Measurements from ENCODE around the gene ARAP3. TPM values are rescaled to one million over a fixed set of nuclear protein-coding genes. Genes with fewer than 3 reads are reported as not detected.

Gene ARAP3
- total and polyA plus RNA-seq, 4 experiments from 2014 or later: 0.73 to 16.4 (median 14.7) TPM; not detected in 1

GRCh38 chr5:141692533-141692888 lies 10.5 kb upstream of the ARAP3 start:
- no peak for DNase-seq
- intact Hi-C loops (cut with micrococcal nuclease): loop anchor here (1.0 to 2.0 kb wide), 9 partner anchors 10 to 1007 kb away; partner anchors contain the start of gene DELE1

GRCh38 chr5:141691867-141692532 lies 10.0 kb upstream of the ARAP3 start:
- Mint-ChIP-seq H3K9me3 (no peaks in the 10 kb centered on the region), H3K4me1 (peaks cover 20 to 31% (median 24%) of the 10 kb centered on the region in 4 donors), H3K27ac (peak overlapping the region in 6 of 7 donors; percentile 36 to 85 (median 66)), H3K36me3 (no peaks in the 10 kb centered on the region), H3K4me3 (peak overlapping the region; percentile 72 to 89 (median 82)), H3K27me3 (peaks cover 4% of the 10 kb centered on the region in 2 donors)
- POLR2A ChIA-PET (ENCODE audit: partially characterized antibody): interaction anchor here (0.7 to 3.8 kb wide), 16 partner anchors 9 to 456 kb away, joined by 3 to 103 read pairs (median 11); partner anchors contain the start of genes ARAP3, DELE1, GNPDA1 and PCDH1
- peak; percentile 76 to 83 (median 76) for DNase-seq
- no peak overlapping the region for H3K27ac ChIP-seq (ENCODE audit: low read depth, low read length)
- H3K36me3 ChIP-seq (ENCODE audit: insufficient read depth, low read length): no peaks in the 10 kb centered on the region
- peaks cover 22% of the 10 kb centered on the region for H3K4me1 ChIP-seq (ENCODE audit: insufficient read depth, low read length)
- CTCF ChIA-PET (ENCODE audit: partially characterized antibody): interaction anchor here (0.7 to 9.2 kb wide), 60 partner anchors 10 to 854 kb away, joined by 3 to 250 read pairs (median 6); partner anchors contain the start of genes ARAP3, DELE1, FCHSD1 and GNPDA1
- intact Hi-C loops (cut with micrococcal nuclease): loop anchor here (1.0 to 2.0 kb wide), 9 partner anchors 10 to 1007 kb away; partner anchors contain the start of gene DELE1
- H3K4me3 ChIP-seq (ENCODE audit: low read length in 2 of 2): peak overlapping the region; percentile 31 to 76
- no peaks in the 10 kb centered on the region for H3K27me3 ChIP-seq (ENCODE audit: insufficient read depth, low read length)
- no peaks in the 10 kb centered on the region for H3K9me3 ChIP-seq (ENCODE audit: control insufficient read depth in 1 of 2, low read length in 2 of 2)

More at GRCh38 chr5:141692533-141692888, 10.5 kb upstream of the ARAP3 start:
- CTCF ChIA-PET (ENCODE audit: partially characterized antibody): interaction anchor here (0.9 to 9.2 kb wide), 45 partner anchors 10 to 1020 kb away, joined by 3 to 250 read pairs (median 8); partner anchors contain the start of genes ARAP3, DELE1, FCHSD1 and GNPDA1
- Mint-ChIP-seq H3K4me3 (peak overlapping the region; percentile 72 to 89 (median 82)), H3K9me3 (no peaks in the 10 kb centered on the region), H3K4me1 (peaks cover 20 to 31% (median 24%) of the 10 kb centered on the region in 4 donors), H3K36me3 (no peaks in the 10 kb centered on the region), H3K27me3 (peaks cover 4% of the 10 kb centered on the region in 2 donors), H3K27ac (peak overlapping the region; percentile 36 to 89 (median 85))
- Histone ChIP-seq H3K9me3 (ENCODE audit: control insufficient read depth in 1 of 2, low read length in 2 of 2) (no peaks in the 10 kb centered on the region), H3K27me3 (ENCODE audit: insufficient read depth, low read length) (no peaks in the 10 kb centered on the region), H3K36me3 (ENCODE audit: insufficient read depth, low read length) (no peaks in the 10 kb centered on the region), H3K4me3 (ENCODE audit: low read length in 2 of 2) (peak overlapping the region; percentile 31 to 76), H3K27ac (ENCODE audit: low read depth, low read length) (no peak overlapping the region), H3K4me1 (ENCODE audit: insufficient read depth, low read length) (peaks cover 22% of the 10 kb centered on the region)
- POLR2A ChIA-PET (ENCODE audit: partially characterized antibody): interaction anchor here (0.6 to 3.8 kb wide), 19 partner anchors 10 to 676 kb away, joined by 3 to 103 read pairs (median 7); partner anchors contain the start of genes ARAP3, DELE1, FCHSD1 and NDFIP1

DNA sequence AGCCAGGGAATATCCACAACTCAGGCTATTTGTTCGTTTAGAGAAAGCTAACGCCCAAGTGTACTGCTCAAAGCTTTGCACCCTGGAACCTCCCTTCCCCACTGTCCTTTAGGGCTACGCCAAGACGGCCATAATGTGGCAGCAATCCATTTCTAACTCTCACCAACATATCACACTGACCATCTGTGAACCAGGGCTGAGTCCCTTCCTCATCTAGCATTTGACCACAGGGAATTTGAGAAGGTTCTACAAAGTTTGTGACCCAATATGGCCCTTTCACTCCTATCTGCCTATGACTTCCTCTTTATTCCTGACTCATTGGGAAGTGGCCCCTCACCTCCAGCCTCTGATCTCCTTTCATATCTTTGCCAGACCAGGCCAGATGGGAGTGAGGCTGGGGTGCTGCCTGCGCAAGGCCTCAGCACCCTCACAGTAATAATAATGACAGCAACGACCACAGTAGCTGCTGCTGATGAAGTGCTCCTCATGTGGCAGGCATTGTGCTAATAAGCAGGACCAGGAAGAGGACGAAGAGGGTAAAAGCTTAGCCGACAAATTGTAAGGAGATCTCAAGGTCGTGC lies 9.3 kb upstream of the ARAP3 start:
- no peaks in the 10 kb centered on the region for H3K9me3 ChIP-seq (ENCODE audit: control insufficient read depth in 1 of 2, low read length in 2 of 2)
- peaks cover 22% of the 10 kb centered on the region for H3K4me1 ChIP-seq (ENCODE audit: insufficient read depth, low read length)
- no peaks in the 10 kb centered on the region for H3K36me3 ChIP-seq (ENCODE audit: insufficient read depth, low read length)
- peaks cover 20 to 31% (median 24%) of the 10 kb centered on the region in 4 donors for H3K4me1 Mint-ChIP-seq
- no peak overlapping the region for H3K27ac Mint-ChIP-seq
- no peaks in the 10 kb centered on the region for H3K36me3 Mint-ChIP-seq
- no peaks in the 10 kb centered on the region for H3K27me3 ChIP-seq (ENCODE audit: insufficient read depth, low read length)
- H3K27ac ChIP-seq (ENCODE audit: low read depth, low read length): no peak overlapping the region
- H3K4me3 ChIP-seq (ENCODE audit: low read length in 2 of 2): no peak overlapping the region
- ChIA-PET CTCF (ENCODE audit: partially characterized antibody) (interaction anchor here (0.7 to 9.2 kb wide), 56 partner anchors 9 to 855 kb away, joined by 3 to 250 read pairs (median 6); partner anchors contain the start of genes ARAP3, DELE1, FCHSD1 and GNPDA1), POLR2A (ENCODE audit: partially characterized antibody) (interaction anchor here (0.7 to 3.8 kb wide), 15 partner anchors 9 to 457 kb away, joined by 3 to 103 read pairs (median 13); partner anchors contain the start of genes ARAP3, DELE1, GNPDA1 and PCDH1)
- peak overlapping the region in 2 of 8 donors; percentile 17 to 34 for H3K4me3 Mint-ChIP-seq
- no peak for DNase-seq
- H3K27me3 Mint-ChIP-seq: peaks cover 1 to 4% of the 10 kb centered on the region in 2 donors
- intact Hi-C loops (cut with micrococcal nuclease): no loop called here
- no peaks in the 10 kb centered on the region for H3K9me3 Mint-ChIP-seq

DNA sequence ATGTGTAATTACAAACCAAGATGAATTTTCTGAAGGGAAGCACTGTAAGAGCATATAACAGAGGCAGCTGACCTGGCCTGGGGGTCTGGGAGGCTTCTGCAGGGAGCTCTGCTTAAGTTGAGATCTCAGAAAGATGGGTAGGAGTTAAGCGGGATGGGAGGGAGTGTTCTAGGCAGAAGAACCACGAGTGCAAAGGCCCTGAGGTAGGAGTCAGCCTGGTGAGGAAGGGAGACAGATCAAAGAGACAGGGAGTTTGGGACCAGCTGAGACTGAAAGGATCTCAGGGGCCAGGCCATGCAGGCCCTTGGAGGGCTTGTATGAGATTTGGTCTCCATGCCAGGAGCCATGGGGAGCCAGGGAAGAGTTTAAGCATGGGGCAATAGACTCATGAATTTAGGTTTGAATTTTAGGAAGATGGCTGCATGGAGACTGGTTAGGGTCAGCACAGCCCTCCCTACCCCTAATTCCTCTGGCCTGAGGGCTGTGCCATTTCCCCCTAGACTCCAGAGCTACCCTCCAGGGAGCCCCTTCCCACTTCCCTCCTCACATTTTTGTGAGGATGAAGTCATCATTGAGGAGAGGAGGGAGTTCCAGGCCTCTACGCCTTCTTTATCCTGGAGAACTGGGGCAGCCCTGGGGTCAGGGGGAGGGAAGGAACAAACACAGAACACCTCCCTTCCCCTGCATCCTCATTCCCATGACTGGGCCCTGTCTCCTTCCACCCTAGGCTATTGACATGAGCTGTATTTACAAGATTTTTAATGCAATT lies 4.8 kb upstream of the ARAP3 start:
- intact Hi-C loops (cut with micrococcal nuclease): no loop called here
- H3K27ac Mint-ChIP-seq: no peak overlapping the region
- H3K27me3 Mint-ChIP-seq: peaks cover 0 to 4% of the 10 kb centered on the region in 2 donors
- H3K36me3 ChIP-seq (ENCODE audit: insufficient read depth, low read length): no peaks in the 10 kb centered on the region
- no peak overlapping the region for H3K27ac ChIP-seq (ENCODE audit: low read depth, low read length)
- peaks cover 23% of the 10 kb centered on the region for H3K4me1 ChIP-seq (ENCODE audit: insufficient read depth, low read length)
- peaks cover 9 to 27% (median 18%) of the 10 kb centered on the region in 4 donors for H3K4me1 Mint-ChIP-seq
- no peaks in the 10 kb centered on the region for H3K9me3 ChIP-seq (ENCODE audit: control insufficient read depth in 1 of 2, low read length in 2 of 2)
- H3K4me3 Mint-ChIP-seq: no peak overlapping the region
- DNase-seq: no peak
- POLR2A ChIA-PET (ENCODE audit: partially characterized antibody): no interaction called here
- no peak overlapping the region for H3K4me3 ChIP-seq (ENCODE audit: low read length in 2 of 2)
- H3K36me3 Mint-ChIP-seq: no peaks in the 10 kb centered on the region
- CTCF ChIA-PET (ENCODE audit: partially characterized antibody): interaction anchor here (1.5 to 2.0 kb wide), 2 partner anchors 275 to 282 kb away, joined by 4 to 9 read pairs; partner anchors contain the start of gene RNF14
- H3K9me3 Mint-ChIP-seq: no peaks in the 10 kb centered on the region
- no peaks in the 10 kb centered on the region for H3K27me3 ChIP-seq (ENCODE audit: insufficient read depth, low read length)

DNA sequence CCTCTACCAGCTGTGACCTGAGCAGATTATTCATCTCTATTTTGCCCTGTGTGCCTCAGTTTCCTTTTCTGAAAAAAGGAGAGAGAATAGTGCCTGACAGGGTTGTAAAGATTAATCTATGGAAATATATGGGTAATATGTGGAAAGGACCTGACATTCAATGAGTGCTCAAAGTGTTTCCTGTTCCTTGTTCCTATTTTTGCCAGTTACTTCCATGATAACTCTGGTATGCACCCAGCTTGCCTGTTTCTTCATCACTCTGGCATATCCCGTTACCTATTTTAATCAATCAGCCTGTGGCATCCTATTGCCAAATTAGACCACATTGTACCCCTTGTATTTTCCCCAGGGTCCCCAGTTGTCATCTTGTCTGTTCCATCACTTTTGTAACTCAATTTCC lies 3.6 kb upstream of the ARAP3 start:
- Mint-ChIP-seq H3K36me3 (no peaks in the 10 kb centered on the region), H3K4me3 (no peak overlapping the region), H3K9me3 (no peaks in the 10 kb centered on the region), H3K27ac (no peak overlapping the region), H3K27me3 (peaks cover 0 to 5% of the 10 kb centered on the region in 2 donors), H3K4me1 (peaks cover 14 to 35% (median 26%) of the 10 kb centered on the region in 4 donors)
- CTCF ChIA-PET (ENCODE audit: partially characterized antibody): no interaction called here
- H3K27ac ChIP-seq (ENCODE audit: low read depth, low read length): no peak overlapping the region
- POLR2A ChIA-PET (ENCODE audit: partially characterized antibody): no interaction called here
- no peaks in the 10 kb centered on the region for H3K36me3 ChIP-seq (ENCODE audit: insufficient read depth, low read length)
- no peaks in the 10 kb centered on the region for H3K9me3 ChIP-seq (ENCODE audit: control insufficient read depth in 1 of 2, low read length in 2 of 2)
- intact Hi-C loops (cut with micrococcal nuclease): no loop called here
- no peaks in the 10 kb centered on the region for H3K27me3 ChIP-seq (ENCODE audit: insufficient read depth, low read length)
- no peak for DNase-seq
- no peak overlapping the region for H3K4me3 ChIP-seq (ENCODE audit: low read length in 2 of 2)
- H3K4me1 ChIP-seq (ENCODE audit: insufficient read depth, low read length): peaks cover 32% of the 10 kb centered on the region

DNA sequence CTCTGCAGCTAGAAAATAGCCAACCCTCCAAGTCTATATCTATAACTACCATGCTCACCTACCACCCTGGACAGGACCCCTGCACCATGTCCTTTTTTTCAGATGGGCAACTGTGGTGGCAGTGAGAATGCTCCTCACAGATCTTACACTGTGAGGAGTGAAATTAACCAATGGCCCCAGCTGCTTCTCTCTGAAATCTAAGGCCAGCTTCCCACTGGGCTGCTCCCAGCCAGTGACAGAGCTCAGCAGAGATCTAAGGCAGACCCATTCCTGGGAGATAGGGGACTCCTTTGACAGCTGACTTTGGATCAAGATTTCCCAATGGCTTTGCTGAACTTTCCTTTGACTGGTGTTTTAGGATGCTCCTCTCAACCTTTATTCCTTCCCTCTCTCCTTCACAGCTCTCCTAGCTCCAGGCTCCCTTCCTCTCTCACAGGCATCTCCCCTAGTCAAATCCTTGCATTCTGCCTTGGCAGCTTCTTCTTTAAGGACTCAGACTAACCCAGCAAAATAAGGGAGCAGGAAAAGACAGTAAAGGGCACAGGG lies 1.6 kb upstream of the ARAP3 start:
- ChIA-PET POLR2A (ENCODE audit: partially characterized antibody) (interaction anchor here (0.6 to 3.2 kb wide), 28 partner anchors 9 to 1721 kb away, joined by 3 to 63 read pairs (median 5); partner anchors contain the start of genes DELE1, DIAPH1, FCHSD1 and HDAC3), CTCF (ENCODE audit: partially characterized antibody) (interaction anchor here (0.6 to 4.8 kb wide), 13 partner anchors 10 to 460 kb away, joined by 3 to 79 read pairs (median 6); partner anchors contain the start of genes DELE1, HDAC3, PCDH1 and RELL2)
- peaks cover 0 to 4% of the 10 kb centered on the region in 2 donors for H3K27me3 Mint-ChIP-seq
- Histone ChIP-seq H3K9me3 (ENCODE audit: control insufficient read depth in 1 of 2, low read length in 2 of 2) (no peaks in the 10 kb centered on the region), H3K27me3 (ENCODE audit: insufficient read depth, low read length) (no peaks in the 10 kb centered on the region), H3K4me1 (ENCODE audit: insufficient read depth, low read length) (peaks cover 33% of the 10 kb centered on the region), H3K27ac (ENCODE audit: low read depth, low read length) (no peak overlapping the region), H3K4me3 (ENCODE audit: low read length in 2 of 2) (no peak overlapping the region), H3K36me3 (ENCODE audit: insufficient read depth, low read length) (no peaks in the 10 kb centered on the region)
- no peaks in the 10 kb centered on the region for H3K36me3 Mint-ChIP-seq
- peak overlapping the region in 5 of 7 donors; percentile 7 to 75 (median 44) for H3K27ac Mint-ChIP-seq
- H3K9me3 Mint-ChIP-seq: no peaks in the 10 kb centered on the region
- peak overlapping the region in 5 of 8 donors; percentile 8 to 55 (median 21) for H3K4me3 Mint-ChIP-seq
- DNase-seq: no peak
- intact Hi-C loops (cut with micrococcal nuclease): loop anchor here (5.0 kb wide), 1 partner anchor 46 kb away; the partner anchor contains the start of genes HDAC3 and RELL2
- H3K4me1 Mint-ChIP-seq: peaks cover 14 to 36% (median 26%) of the 10 kb centered on the region in 4 donors

Data from CD4-positive, alpha-beta memory T cell (primary cell).